WERI-Rb-1 (cell line): ENCODE data around the gene PKDREJ.

Experiments
- DNase-seq: peaks from one replicate; pipeline ENCODE4 v3.0.0-alpha.2; 2020
- H3K27ac ChIP-seq: fragments of 250-450 bp; sonication (Bioruptor Pico); 2 replicates; pipeline ENCODE4 v1.5.1; 2020; ENCODE audit warnings: mild to moderate bottlenecking, moderate library complexity
- H3K27me3 ChIP-seq: fragments of 250-450 bp; sonication (Bioruptor Pico); 2 replicates; pipeline ENCODE4 v1.5.1; 2021; ENCODE audit warnings: mild to moderate bottlenecking, low read depth, moderate library complexity; ENCODE audit not compliant: insufficient read depth, severe bottlenecking
- H3K36me3 ChIP-seq: fragments of 250-450 bp; sonication (Bioruptor Pico); 2 replicates; pipeline ENCODE4 v1.5.1; 2020; ENCODE audit warnings: mild to moderate bottlenecking, moderate library complexity
- H3K4me3 ChIP-seq: 2 replicates; pipeline ENCODE4 v1.5.1; 2011; ENCODE audit warnings: low read depth, mild to moderate bottlenecking, control low read depth, low read length
- H3K9me3 ChIP-seq: fragments of 250-450 bp; sonication (Bioruptor Pico); 2 replicates; pipeline ENCODE4 v1.5.1; 2021; ENCODE audit warnings: mild to moderate bottlenecking, moderate library complexity; ENCODE audit not compliant: severe bottlenecking
- TF ChIP-seq, protein P1 (sequence below): IDR thresholded peaks from 2 replicates; pipeline ENCODE4 v1.5.1; 2011; ENCODE audit warnings: low read depth, mild to moderate bottlenecking, control low read depth, inconsistent platforms, low read length

Gene PKDREJ

DNA sequence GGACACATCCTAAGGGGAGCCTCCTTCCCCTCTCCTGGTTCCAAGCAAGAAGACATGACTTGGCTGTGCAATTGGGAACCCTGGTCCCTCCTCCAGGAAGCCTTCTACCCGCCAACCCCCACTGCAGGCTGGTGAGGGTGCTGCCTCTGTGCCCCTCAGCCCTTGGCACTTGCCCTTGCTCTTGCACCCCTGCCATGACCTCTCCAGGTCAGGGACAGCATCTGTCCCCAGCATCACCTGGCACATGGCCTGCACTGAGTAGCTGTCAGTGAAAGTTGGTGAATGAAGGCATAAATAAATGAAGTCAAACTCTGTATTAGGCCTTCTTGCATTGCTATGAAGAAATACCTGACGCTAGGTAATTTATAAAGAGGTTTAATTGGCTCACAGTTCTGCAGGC is 31.6 kb upstream of the PKDREJ start:
- Histone ChIP-seq H3K9me3 (no peaks in the 10 kb centered on the region), H3K27me3 (no peaks in the 10 kb centered on the region), H3K36me3 (peaks cover 30% of the 10 kb centered on the region), H3K27ac (no peak overlapping the region), H3K4me3 (no peak overlapping the region)
- TF ChIP-seq, protein P1, sequence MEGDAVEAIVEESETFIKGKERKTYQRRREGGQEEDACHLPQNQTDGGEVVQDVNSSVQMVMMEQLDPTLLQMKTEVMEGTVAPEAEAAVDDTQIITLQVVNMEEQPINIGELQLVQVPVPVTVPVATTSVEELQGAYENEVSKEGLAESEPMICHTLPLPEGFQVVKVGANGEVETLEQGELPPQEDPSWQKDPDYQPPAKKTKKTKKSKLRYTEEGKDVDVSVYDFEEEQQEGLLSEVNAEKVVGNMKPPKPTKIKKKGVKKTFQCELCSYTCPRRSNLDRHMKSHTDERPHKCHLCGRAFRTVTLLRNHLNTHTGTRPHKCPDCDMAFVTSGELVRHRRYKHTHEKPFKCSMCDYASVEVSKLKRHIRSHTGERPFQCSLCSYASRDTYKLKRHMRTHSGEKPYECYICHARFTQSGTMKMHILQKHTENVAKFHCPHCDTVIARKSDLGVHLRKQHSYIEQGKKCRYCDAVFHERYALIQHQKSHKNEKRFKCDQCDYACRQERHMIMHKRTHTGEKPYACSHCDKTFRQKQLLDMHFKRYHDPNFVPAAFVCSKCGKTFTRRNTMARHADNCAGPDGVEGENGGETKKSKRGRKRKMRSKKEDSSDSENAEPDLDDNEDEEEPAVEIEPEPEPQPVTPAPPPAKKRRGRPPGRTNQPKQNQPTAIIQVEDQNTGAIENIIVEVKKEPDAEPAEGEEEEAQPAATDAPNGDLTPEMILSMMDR = no peak
- DNase-seq = no peak

DNA sequence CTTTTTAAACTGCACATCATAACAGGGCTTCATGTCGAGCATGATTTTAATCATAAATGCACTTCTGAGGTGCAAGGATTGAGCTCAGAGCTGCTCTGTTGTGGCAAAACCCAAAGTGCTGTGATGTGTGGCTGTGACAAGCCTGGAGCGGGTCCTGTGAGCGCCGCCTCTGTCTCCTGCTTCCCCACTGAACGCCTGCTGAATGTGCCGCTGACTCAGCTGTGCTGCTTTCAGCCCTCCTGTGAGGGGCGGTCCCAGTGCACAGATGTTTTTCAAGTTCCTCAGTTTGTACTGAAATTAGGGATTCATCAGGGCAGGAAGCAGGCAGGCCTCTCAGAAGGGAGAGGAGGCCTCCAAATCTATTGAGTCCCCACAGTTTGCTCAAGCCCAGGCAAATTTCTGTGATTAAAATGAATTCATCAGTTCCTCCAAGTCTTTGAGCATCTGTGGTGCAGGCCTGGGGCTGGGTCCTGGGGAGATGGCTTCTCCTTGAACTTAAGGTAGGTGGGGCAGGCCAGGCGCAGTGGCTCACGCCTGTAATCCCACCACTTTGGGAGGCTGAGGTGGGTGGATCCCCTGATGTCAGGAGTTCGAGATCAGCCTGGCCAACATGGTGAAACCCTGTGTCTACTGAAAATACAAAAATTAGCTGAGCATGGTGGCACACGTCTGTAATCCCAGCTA is 30.6 kb upstream of the PKDREJ start:
- H3K36me3 ChIP-seq = peaks cover 22% of the 10 kb centered on the region
- no peak for DNase-seq
- no peak overlapping the region for H3K27ac ChIP-seq

DNA sequence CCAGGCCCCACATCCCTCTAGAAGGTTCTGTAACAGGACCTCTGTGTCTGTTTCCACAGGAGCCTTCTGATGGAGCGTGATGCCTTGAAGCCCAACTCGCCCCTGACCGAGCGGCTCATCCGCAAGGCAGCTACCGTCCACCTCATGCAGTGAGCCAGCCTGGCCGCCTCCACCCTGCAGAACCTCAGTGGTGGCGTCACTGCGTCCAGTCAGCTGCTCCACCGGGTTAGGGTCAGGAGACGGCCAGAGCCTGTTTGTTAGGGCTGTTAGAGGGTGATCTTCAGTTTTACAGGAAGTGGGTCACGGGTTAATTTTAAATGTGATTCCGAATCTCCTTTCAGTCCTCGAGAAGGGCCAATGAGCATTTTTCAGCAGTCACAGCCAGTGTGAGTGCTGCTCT is 29.6 kb upstream of the PKDREJ start:
- TF ChIP-seq, protein P1 = no peak
- no peaks in the 10 kb centered on the region for H3K27me3 ChIP-seq
- H3K27ac ChIP-seq = no peak overlapping the region

More for the DNA sequence above, 30.6 kb upstream of the PKDREJ start:
- H3K9me3 ChIP-seq = no peaks in the 10 kb centered on the region
- no peak overlapping the region for H3K4me3 ChIP-seq
- no peaks in the 10 kb centered on the region for H3K27me3 ChIP-seq
- TF ChIP-seq, protein P1 = no peak

DNA sequence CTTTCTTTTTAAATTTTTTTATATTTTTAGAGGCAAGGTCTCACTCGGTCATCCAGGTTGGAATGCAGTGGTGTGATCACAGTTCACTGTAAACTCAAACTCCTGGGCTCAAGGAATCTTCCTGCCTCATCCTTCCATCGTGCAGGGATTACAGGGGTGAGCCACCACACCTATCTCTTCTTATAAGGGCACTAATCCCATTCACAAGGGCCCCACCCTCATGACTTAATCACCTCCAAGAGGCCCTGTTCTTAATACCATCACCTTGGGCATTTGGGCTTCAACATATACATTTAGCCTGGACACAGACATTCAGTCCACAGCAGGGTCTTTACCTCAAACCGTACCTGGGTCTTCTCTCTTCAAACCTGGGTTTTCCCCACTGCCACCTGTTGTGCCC is 29.0 kb upstream of the PKDREJ start:
- no peak overlapping the region for H3K4me3 ChIP-seq
- TF ChIP-seq, protein P1 = no peak
- H3K27ac ChIP-seq = no peak overlapping the region
- no peaks in the 10 kb centered on the region for H3K27me3 ChIP-seq
- no peaks in the 10 kb centered on the region for H3K9me3 ChIP-seq
- H3K36me3 ChIP-seq = peaks cover 10% of the 10 kb centered on the region
- DNase-seq = no peak

More for the DNA sequence above, 29.6 kb upstream of the PKDREJ start:
- Histone ChIP-seq H3K36me3 (peaks cover 13% of the 10 kb centered on the region), H3K4me3 (no peak overlapping the region), H3K9me3 (no peaks in the 10 kb centered on the region)
- no peak for DNase-seq

DNA sequence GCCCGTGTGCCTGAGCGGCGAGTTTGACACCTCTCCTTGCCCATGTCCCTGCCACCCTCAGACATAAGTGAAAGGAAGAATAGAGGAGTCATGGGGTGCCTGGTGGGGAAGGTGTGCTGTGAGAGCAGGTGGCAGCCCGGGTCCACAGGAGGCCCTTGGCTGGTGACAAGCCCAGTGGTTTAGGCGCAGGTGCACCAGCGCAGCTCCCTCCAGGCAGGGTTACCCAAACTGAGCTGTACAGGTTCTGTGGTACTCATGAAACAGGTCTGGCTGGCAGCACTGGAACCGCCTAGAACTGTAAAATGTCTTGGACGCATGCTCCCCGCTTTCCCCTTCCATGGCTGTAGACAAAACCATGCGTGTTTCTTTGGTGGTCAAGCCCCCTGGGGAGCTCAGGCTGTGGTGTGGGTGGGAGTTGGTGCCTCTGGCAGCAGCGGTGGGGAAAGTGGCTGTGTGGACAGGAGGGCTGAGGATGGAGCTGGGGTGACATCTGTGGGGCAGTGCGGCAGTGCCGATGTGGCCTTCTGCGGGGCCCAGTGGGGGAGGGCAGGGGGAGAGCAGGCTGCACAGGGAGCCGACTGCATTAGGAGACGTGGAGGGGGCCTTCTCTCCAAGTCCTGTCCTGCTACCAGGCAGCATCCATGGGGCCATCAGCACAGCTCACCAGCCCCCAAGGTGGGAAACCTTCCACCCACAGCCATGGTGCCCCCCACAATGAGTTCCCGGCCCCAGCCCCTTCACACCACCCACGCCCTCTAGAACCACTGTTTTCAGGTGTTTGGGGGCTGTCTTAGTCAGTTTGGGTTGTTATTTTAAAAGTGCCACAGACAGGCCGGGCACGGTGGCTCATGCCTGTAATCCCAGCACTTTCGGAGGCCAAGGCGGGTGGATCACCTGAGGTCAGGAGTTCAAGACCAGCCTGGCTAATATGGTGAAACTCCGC is 28.0 kb upstream of the PKDREJ start:
- Histone ChIP-seq H3K27me3 (no peaks in the 10 kb centered on the region), H3K27ac (no peak overlapping the region), H3K9me3 (no peaks in the 10 kb centered on the region), H3K4me3 (no peak overlapping the region), H3K36me3 (peaks cover 10% of the 10 kb centered on the region)
- no peak for DNase-seq
- TF ChIP-seq, protein P1 = no peak
